Fibroblast of mammary gland (primary cell): ENCODE data around the gene TRIM46.
A peak's percentile ranks its signal among the peaks of the same experiment; 100 is the strongest.

Source experiments
- DNase-seq: peaks from one replicate; pipeline ENCODE4 v3.0.0-alpha.2; 2010; ENCODE audit warnings: low read depth
- H3K4me3 ChIP-seq: 2 replicates; pipeline ENCODE4 v1.5.1; 2011; ENCODE audit warnings: low read depth, mild to moderate bottlenecking, low read length, moderate library complexity; ENCODE audit not compliant: control insufficient read depth
- TF ChIP-seq, protein P1 (sequence below): conservative IDR thresholded peaks from 2 replicates; pipeline ENCODE4 v1.5.1; 2011; ENCODE audit warnings: low read depth, low read length, inconsistent platforms; ENCODE audit not compliant: control insufficient read depth, insufficient read depth

TRIM46 gene

GRCh38 chr1:155175281-155175926 lies 1.8 kb downstream of the TRIM46 start:
- H3K4me3 ChIP-seq, result no peak overlapping the region
- TF ChIP-seq, protein P1, sequence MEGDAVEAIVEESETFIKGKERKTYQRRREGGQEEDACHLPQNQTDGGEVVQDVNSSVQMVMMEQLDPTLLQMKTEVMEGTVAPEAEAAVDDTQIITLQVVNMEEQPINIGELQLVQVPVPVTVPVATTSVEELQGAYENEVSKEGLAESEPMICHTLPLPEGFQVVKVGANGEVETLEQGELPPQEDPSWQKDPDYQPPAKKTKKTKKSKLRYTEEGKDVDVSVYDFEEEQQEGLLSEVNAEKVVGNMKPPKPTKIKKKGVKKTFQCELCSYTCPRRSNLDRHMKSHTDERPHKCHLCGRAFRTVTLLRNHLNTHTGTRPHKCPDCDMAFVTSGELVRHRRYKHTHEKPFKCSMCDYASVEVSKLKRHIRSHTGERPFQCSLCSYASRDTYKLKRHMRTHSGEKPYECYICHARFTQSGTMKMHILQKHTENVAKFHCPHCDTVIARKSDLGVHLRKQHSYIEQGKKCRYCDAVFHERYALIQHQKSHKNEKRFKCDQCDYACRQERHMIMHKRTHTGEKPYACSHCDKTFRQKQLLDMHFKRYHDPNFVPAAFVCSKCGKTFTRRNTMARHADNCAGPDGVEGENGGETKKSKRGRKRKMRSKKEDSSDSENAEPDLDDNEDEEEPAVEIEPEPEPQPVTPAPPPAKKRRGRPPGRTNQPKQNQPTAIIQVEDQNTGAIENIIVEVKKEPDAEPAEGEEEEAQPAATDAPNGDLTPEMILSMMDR, result no peak
- no peak for DNase-seq

DNA sequence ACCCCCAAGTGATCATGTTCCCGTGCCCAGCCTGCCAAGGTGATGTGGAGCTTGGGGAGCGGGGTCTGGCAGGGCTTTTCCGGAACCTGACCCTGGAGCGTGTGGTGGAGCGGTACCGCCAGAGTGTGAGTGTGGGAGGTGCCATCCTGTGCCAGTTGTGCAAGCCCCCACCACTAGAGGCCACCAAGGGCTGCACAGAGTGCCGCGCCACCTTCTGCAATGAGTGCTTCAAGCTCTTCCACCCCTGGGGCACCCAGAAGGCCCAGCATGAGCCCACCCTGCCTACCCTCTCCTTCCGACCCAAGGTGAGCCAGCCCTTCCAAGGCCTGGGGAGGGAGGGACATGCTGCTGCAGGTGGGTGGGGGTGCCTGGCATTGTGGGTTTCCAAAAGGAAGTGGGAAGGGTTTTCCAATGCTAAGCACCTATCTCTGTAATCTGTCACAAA lies 2.3 kb downstream of the TRIM46 start:
- TF ChIP-seq, protein P1, result no peak
- DNase-seq, result no peak
- H3K4me3 ChIP-seq, result no peak overlapping the region

DNA sequence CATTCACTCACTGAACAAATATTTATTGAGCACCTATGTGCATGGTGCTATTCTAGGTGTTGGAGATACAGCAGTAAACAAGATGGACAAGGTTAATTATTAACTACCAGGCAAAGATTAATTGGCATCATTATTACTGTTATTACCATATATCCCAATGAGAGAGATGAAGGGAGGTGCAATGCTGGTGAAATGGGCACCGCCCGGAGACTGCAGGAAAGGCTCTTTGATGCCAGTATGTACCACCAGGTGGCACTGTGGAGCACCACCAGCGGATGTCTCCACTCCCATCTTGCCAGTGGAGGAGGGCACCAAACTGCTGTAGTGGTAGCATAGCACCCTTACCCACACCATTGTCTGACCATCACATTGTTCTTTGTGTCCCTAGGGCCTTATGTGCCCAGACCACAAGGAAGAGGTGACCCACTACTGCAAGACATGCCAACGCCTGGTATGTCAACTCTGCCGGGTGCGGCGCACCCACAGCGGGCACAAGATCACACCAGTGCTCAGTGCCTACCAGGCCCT lies 3.0 kb downstream of the TRIM46 start:
- DNase-seq, result peak; percentile 68
- TF ChIP-seq, protein P1, result peak; percentile 93
- H3K4me3 ChIP-seq, result no peak overlapping the region

DNA sequence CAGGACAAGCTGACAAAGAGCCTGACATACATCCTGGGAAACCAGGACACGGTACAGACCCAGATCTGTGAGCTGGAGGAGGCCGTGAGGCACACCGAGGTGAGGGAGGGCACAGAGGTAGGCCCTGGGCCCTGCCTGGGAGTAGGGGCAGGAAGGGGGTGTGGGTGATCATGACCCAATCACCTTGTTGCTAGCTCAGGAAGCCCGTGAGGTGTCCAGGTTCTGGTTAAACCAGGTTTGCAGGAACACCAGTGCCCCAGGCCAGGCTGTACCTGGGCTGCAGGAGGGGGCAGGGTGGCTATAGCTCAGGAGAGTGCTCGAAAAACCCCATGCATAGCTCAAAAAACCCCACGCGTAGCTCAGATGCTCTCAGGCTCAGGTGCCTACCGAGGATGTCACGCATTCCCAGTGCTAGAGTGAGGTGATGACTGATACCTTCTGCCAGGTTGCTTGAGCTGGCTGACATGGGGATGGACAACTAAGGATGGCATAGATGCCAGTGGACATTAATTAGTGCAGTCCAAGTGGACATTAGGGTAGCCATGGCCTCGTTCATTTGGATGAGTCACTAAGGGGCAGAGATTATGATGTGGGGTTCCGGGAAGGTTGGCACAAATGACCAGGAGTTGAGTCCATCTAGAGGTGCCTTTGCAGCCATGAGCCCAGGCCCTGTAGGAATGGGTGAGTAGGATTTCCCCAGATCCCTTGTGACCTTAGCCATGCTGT lies 3.7 kb downstream of the TRIM46 start:
- no peak overlapping the region for H3K4me3 ChIP-seq
- DNase-seq, result no peak
- TF ChIP-seq, protein P1, result no peak

DNA sequence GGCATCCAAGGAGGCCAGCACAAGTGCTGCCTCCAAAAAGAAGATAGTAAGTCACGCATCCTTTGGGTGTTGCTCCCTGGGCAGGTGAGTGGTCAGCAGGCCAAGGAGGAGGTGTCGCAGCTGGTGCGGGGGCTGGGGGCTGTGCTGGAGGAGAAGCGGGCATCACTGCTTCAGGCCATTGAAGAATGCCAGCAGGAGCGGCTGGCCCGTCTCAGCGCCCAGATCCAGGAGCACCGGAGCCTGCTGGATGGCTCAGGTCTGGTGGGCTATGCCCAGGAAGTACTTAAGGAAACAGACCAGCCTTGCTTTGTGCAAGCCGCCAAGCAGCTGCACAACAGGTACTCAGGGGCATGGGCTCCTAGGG lies 4.3 kb downstream of the TRIM46 start:
- TF ChIP-seq, protein P1, result no peak
- H3K4me3 ChIP-seq, result no peak overlapping the region
- DNase-seq, result no peak

DNA sequence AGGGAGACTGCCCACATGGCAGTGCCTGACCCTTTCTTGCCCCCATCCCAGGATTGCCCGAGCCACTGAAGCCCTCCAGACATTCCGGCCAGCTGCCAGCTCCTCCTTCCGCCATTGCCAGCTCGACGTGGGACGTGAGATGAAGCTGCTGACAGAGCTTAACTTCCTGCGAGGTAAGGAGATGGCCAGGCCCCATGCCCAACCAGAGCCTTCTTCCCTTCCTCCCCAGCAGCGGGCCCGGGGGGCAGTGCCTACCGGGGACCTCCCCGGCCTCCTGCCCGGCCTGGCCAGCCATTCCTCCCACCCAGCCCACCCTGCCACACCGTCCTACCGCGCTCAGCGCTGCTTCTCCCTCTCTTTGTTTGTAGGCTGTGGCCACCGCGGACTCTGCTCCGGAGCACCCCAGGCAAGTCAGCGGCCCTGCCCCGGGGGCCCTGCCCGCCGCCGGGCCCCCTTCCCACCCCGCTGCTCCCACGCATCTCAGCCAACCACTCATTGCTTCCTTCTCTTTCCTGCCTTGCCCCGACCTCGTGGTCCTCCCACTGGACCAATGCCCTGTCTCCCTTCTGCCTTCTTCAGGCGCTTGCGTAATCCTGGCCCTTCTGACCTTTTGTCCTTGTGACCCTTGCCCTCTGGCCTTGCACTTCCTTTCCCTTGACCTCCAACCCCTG lies 4.9 kb downstream of the TRIM46 start:
- TF ChIP-seq, protein P1, result no peak
- no peak for DNase-seq

More for the DNA sequence above, 4.9 kb downstream of the TRIM46 start:
- no peak overlapping the region for H3K4me3 ChIP-seq
